PC-9 (cell line): ENCODE results near the gene VAX1. TPM values are rescaled to one million over a fixed set of nuclear protein-coding genes. Genes with fewer than 3 reads are reported as not detected.

ENCODE experiments used
- BruUV-seq: library from RNA; stranded (reverse); fragments of 400-500 nt; replicated peaks from 2 replicates; lab custom pipeline; 2021; lab: Mats Ljungman, UMichigan
- CTCF ChIA-PET: fragments of 300-600 bp; sonication (Branson Sonifier 250); formaldehyde crosslinking; loops from one replicate; lab custom pipeline; 2022; ENCODE audit warnings: antibody characterized with exemption; lab: Charles Lee
- POLR2A ChIA-PET: fragments of 300-600 bp; sonication (Branson Sonifier 250); formaldehyde crosslinking; loops from one replicate; lab custom pipeline; 2022; ENCODE audit warnings: antibody characterized with exemption; ENCODE audit not compliant: unreplicated experiment; lab: Charles Lee
- DNase-seq, 2 experiments: peaks; one replicate each; pipeline versions ENCODE4 v3.0.0 to v3.0.0-alpha.2; 2015 to 2022; ENCODE audit warnings: mixed read lengths in 1 of 2
- H2AFZ ChIP-seq: fragments of 200-600 bp; sonication (generic); 2 replicates; pipeline ENCODE4 v1.8.1; 2017; ENCODE audit warnings: antibody characterized with exemption
- H3F3A ChIP-seq: fragments of 200-600 bp; sonication (generic); 2 replicates; pipeline ENCODE4 v1.8.1; 2017; ENCODE audit warnings: antibody characterized with exemption, mild to moderate bottlenecking, low read depth; ENCODE audit not compliant: insufficient read depth
- H3K27ac ChIP-seq: fragments of 200-600 bp; sonication (generic); 2 replicates; pipeline ENCODE4 v1.6.1; 2016; ENCODE audit warnings: mixed run types
- H3K27me3 ChIP-seq: fragments of 200-600 bp; sonication (generic); 2 replicates; pipeline ENCODE4 v1.6.1; 2016; ENCODE audit warnings: low read depth, mixed run types; ENCODE audit not compliant: insufficient read depth
- H3K36me3 ChIP-seq: fragments of 200-600 bp; sonication (generic); 2 replicates; pipeline ENCODE4 v1.6.1; 2016; ENCODE audit warnings: low read depth, mixed run types
- H3K4me1 ChIP-seq: fragments of 200-600 bp; sonication (generic); replicated peaks from 2 replicates; pipeline ENCODE4 v1.6.1; 2016; ENCODE audit warnings: mixed run types; ENCODE audit not compliant: insufficient read depth
- H3K4me2 ChIP-seq: fragments of 200-600 bp; sonication (generic); 2 replicates; pipeline ENCODE4 v1.6.1; 2017; ENCODE audit warnings: mixed run types
- H3K4me3 ChIP-seq: fragments of 200-600 bp; sonication (generic); 2 replicates; pipeline ENCODE4 v1.6.1; 2016; ENCODE audit warnings: mixed run types
- H3K79me2 ChIP-seq: fragments of 200-600 bp; sonication (generic); 2 replicates; pipeline ENCODE4 v1.6.1; 2017; ENCODE audit warnings: low read depth, mixed run types
- H3K9me2 ChIP-seq: fragments of 200-600 bp; sonication (generic); 2 replicates; pipeline ENCODE4 v1.8.1; 2017; ENCODE audit warnings: mild to moderate bottlenecking; ENCODE audit not compliant: insufficient read depth
- H3K9me3 ChIP-seq: fragments of 200-600 bp; sonication (generic); 2 replicates; pipeline ENCODE4 v1.8.1; 2016; ENCODE audit warnings: low read depth; ENCODE audit not compliant: insufficient read depth
- H4K20me1 ChIP-seq: fragments of 200-600 bp; sonication (generic); 2 replicates; pipeline ENCODE4 v1.8.1; 2017; ENCODE audit not compliant: insufficient read depth
- EZH2 ChIP-seq: fragments of 200-600 bp; sonication (generic); IDR thresholded peaks from 2 replicates; pipeline ENCODE4 v1.8.0; 2017; ENCODE audit warnings: antibody characterized with exemption, low read depth
- intact Hi-C: fragments of 100-400 bp; cut with micrococcal nuclease; formaldehyde crosslinking; loops from one replicate; pipeline ENCODE4 v1.10.0; 2022; ENCODE audit not compliant: unreplicated experiment
- total RNA-seq: library from RNA; stranded (reverse); gene quantifications from 2 replicates; pipeline ENCODE4 v1.2.3, GENCODE V29; 2021
- TF ChIP-seq, protein P1 (sequence below): fragments of 200-600 bp; sonication (generic); conservative IDR thresholded peaks from 2 replicates; pipeline ENCODE4 v1.6.1; 2017; ENCODE audit warnings: mixed run types, antibody characterized with exemption, mild to moderate bottlenecking, moderate library complexity

VAX1 gene
- total RNA-seq, 1 experiment from 2014 or later = not detected

DNA sequence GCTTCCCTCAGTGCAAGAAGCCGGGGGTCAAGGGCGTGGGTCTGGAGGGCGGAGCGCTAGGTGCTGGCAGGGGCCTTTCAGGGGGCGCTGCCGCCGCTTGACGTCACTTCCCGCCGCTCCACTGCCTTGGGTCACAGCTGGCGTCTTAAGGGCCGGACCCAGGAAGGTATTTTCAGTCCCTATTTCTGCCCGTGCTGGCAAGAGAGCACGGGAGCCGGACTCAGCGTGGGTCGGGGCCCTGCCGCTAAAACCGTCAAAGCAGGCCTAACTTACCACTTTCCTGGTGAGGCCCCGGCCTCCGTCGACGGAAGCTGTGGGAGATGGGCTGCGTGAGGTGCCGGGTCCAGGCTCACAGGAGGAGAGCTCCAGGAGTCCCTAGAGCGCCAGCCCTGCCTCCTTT is 12.0 kb downstream of the VAX1 start:
- no peak overlapping the region for H2AFZ ChIP-seq

DNA sequence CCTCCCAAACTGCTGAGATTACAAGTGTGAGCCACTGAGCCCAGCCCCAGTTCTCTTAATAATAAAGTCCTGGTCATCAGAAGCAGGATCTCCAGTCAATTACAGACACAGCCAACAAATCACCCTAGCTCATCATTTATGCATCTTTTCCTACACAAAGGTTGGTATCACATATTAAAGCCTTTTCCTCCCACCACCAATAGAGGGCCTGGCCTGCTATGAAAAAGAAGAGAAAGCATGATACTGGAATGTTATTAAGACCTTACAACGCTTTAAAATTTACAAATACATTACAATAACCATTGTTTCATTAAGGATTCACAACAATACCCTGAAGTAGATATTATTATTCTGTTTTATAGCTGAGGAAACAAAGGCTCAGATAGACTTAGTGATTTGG is 25.9 kb downstream of the VAX1 start:
- no peaks in the 10 kb centered on the region for H3K36me3 ChIP-seq
- no peaks in the 10 kb centered on the region for H4K20me1 ChIP-seq
- no peak overlapping the region for H2AFZ ChIP-seq
- intact Hi-C loops = no loop called here
- ChIA-PET POLR2A (no interaction called here), CTCF (no interaction called here)
- H3K27ac ChIP-seq = no peak overlapping the region
- peaks cover 3% of the 10 kb centered on the region; the same call in 1 of the 2 replicates for H3K27me3 ChIP-seq
- no peak for DNase-seq
- H3K4me1 ChIP-seq = no peaks in the 10 kb centered on the region
- H3K9me3 ChIP-seq = no peaks in the 10 kb centered on the region
- H3K79me2 ChIP-seq = no peaks in the 10 kb centered on the region
- no peak overlapping the region for H3K4me3 ChIP-seq
- no peaks in the 10 kb centered on the region for H3F3A ChIP-seq
- no peaks in the 10 kb centered on the region for H3K9me2 ChIP-seq
- BruUV-seq = no TSS peak
- no peak for TF ChIP-seq EZH2
- TF ChIP-seq, protein P1, sequence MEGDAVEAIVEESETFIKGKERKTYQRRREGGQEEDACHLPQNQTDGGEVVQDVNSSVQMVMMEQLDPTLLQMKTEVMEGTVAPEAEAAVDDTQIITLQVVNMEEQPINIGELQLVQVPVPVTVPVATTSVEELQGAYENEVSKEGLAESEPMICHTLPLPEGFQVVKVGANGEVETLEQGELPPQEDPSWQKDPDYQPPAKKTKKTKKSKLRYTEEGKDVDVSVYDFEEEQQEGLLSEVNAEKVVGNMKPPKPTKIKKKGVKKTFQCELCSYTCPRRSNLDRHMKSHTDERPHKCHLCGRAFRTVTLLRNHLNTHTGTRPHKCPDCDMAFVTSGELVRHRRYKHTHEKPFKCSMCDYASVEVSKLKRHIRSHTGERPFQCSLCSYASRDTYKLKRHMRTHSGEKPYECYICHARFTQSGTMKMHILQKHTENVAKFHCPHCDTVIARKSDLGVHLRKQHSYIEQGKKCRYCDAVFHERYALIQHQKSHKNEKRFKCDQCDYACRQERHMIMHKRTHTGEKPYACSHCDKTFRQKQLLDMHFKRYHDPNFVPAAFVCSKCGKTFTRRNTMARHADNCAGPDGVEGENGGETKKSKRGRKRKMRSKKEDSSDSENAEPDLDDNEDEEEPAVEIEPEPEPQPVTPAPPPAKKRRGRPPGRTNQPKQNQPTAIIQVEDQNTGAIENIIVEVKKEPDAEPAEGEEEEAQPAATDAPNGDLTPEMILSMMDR = peak; percentile 41; the same call in 1 of the 2 replicates
- no peak overlapping the region for H3K4me2 ChIP-seq

More for the DNA sequence above, 12.0 kb downstream of the VAX1 start:
- Histone ChIP-seq H3K4me1 (no peaks in the 10 kb centered on the region), H3K4me3 (no peak overlapping the region), H3K9me3 (no peaks in the 10 kb centered on the region), H4K20me1 (no peaks in the 10 kb centered on the region), H3K79me2 (no peaks in the 10 kb centered on the region), H3K36me3 (no peaks in the 10 kb centered on the region), H3K9me2 (no peaks in the 10 kb centered on the region), H3K27me3 (no peaks in the 10 kb centered on the region), H3F3A (no peaks in the 10 kb centered on the region), H3K4me2 (no peak overlapping the region), H3K27ac (no peak overlapping the region)
- no TSS peak for BruUV-seq
- intact Hi-C loops = no loop called here
- CTCF ChIA-PET = no interaction called here
- no peak for DNase-seq
- POLR2A ChIA-PET = no interaction called here
- TF ChIP-seq, protein P1 = no peak
- no peak for TF ChIP-seq EZH2

DNA sequence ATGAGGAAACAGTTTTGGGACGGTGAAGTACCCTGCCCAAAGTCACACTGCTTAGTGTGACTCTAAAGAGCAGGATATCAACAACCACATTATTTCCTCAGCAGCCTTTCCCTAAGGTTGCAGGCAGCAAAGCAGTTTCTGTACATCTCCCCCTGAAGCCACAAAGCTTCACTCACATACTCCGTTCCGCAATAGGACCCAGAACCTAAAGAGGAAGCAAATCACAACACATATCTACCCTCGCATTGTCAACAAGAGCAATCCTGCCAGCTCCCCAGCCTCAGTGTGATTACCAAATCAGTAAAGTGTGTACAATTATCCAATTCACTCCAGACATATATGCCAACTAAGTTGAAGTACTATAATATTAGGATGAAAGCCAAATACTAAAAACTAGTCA is 30.8 kb downstream of the VAX1 start:
- Histone ChIP-seq H3K9me2 (no peaks in the 10 kb centered on the region), H3F3A (no peaks in the 10 kb centered on the region), H3K4me1 (no peaks in the 10 kb centered on the region), H4K20me1 (no peaks in the 10 kb centered on the region), H3K27ac (no peak overlapping the region), H3K4me3 (no peak overlapping the region), H3K9me3 (no peaks in the 10 kb centered on the region), H3K27me3 (no peaks in the 10 kb centered on the region), H3K4me2 (no peak overlapping the region), H2AFZ (no peak overlapping the region), H3K79me2 (no peaks in the 10 kb centered on the region), H3K36me3 (no peaks in the 10 kb centered on the region)
- DNase-seq = no peak
- POLR2A ChIA-PET = interaction anchor here (0.6 kb wide), 1 partner anchor 44 kb away, joined by 4 read pairs; no protein-coding TSS in a partner anchor
- intact Hi-C loops = no loop called here
- no TSS peak for BruUV-seq
- TF ChIP-seq EZH2 = no peak
- TF ChIP-seq, protein P1 = no peak
- CTCF ChIA-PET = no interaction called here
